GM08714 (cell line): ENCODE results near the gene RTN4RL1.
"Not testable (repeated sequence)": the region's sequence is repeated elsewhere in the genome, so short reads cannot be mapped to it uniquely, and the experiment has no call there.

ENCODE experiments used
- H3K4me3 ChIP-seq: fragments of 200-500 bp; sonication (Bioruptor generic); 2 replicates; pipeline ENCODE4 v1.5.1; 2014; ENCODE audit warnings: mild to moderate bottlenecking, low read length, inconsistent platforms
- ZNF274 ChIP-seq: IDR thresholded peaks from 2 replicates; pipeline ENCODE4 v1.6.1; 2012; ENCODE audit warnings: mild to moderate bottlenecking, low read depth, low read length

RTN4RL1 gene

GRCh38 chr17:1997927-1998742, 27.0 kb downstream of the RTN4RL1 start:
- H3K4me3 ChIP-seq: no peak overlapping the region; the same call in 1 of the 2 replicates
- no peak for TF ChIP-seq ZNF274

GRCh38 chr17:1997289-1997926, 27.7 kb downstream of the RTN4RL1 start:
- TF ChIP-seq ZNF274: no peak
- H3K4me3 ChIP-seq: no peak overlapping the region

DNA sequence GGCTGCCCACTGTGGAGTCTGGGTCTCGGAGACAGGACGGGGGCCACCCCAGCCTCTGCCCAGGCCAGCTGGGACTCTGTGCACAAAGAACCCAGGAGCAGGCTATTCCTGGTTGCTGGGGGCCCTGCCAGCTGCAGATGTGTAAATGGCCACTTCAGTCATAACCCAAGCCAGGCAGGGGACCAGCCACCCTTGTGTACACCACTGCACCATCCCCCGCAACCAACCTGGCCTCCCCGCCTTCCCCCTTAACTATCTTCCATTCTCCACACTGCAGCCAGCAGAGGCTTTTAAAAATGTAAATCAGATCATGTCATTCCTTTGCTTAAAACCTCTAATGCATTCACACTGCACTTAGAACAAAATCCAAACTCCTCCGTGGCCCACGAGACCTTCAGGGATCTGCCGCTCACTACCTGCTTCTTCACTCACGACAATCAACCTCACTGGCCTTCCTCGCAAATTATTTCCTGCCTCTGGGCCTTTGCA, 28.3 kb downstream of the RTN4RL1 start:
- TF ChIP-seq ZNF274: no peak
- no peak overlapping the region for H3K4me3 ChIP-seq

GRCh38 chr17:1995907-1996799, 29.0 kb downstream of the RTN4RL1 start:
- no peak overlapping the region for H3K4me3 ChIP-seq
- TF ChIP-seq ZNF274: no peak

DNA sequence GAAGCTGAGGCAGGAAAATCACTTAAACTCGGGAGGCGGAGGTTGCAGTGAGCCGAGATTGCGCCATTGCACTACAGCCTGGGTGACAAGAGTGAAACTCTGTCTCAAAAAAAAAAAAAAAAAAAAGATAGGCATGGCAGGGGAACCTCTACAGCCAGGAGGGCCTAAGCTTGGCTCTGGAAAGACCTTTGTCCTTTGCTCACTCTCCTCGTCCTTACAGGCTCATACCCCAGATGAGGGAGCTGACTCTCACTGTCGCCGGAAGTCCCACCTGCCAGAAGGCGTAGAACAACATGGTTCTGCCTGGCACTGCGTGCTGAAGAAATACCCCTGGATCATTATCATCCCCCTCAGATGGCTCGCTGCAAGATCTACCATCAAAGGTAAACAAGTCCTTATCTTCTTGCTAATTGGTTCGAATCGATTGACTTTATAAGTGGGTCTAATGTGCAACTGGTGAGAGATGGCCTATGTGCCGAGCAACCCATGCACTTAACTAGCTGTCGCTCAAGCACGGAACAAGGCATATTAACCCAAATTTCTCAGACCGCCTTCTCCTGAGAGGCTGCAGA, 29.7 kb downstream of the RTN4RL1 start:
- TF ChIP-seq ZNF274: no peak
- H3K4me3 ChIP-seq: no peak overlapping the region

GRCh38 chr17:1994707-1995106, 30.4 kb downstream of the RTN4RL1 start:
- TF ChIP-seq ZNF274: no peak
- H3K4me3 ChIP-seq: no peak overlapping the region

- H3K4me3 ChIP-seq: no peak overlapping the region
- no peak for TF ChIP-seq ZNF274
Observed at GRCh38 chr17:1992541-1992940, 32.6 kb downstream of the RTN4RL1 start.

- TF ChIP-seq ZNF274: no peak
- H3K4me3 ChIP-seq: no peak overlapping the region
Observed at GRCh38 chr17:1989135-1989534, 36.0 kb downstream of the RTN4RL1 start.

DNA sequence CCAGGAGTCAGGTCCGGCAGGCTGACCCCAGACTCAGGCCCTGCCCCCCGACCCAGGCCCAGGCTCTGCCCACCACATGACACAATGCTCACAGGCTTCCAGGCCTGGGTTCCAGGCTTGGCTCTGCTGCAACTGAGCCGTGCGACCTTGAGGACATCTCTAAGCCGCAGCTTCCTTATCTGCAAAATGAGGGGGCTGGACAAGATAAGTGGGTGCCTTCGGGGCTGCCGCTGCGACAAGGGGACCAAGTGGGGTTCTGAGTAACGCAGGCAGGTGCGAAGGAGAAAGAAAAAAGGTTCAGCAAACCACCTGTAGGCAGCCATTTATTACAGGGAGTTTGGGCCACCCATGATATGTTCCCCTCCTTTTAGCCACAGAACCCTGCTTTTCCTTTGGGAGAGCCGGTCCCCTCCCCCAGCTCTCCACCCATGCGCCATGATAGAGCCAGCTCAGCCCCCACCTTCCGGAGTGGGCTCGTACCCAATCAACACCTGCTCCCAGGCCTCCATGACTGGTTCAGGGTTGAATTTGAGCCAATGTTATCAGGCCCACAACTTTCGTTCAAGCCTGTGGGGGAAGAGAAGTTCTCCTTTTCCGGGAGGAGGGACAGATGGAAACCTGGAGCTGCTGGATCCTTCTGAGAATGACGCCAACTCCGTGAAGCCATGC, 38.2 kb downstream of the RTN4RL1 start:
- TF ChIP-seq ZNF274: no peak

GRCh38 chr17:1985686-1986085, 39.4 kb downstream of the RTN4RL1 start:
- TF ChIP-seq ZNF274: no peak
- no peak overlapping the region for H3K4me3 ChIP-seq

More for the DNA sequence above, 38.2 kb downstream of the RTN4RL1 start:
- no peak overlapping the region for H3K4me3 ChIP-seq

GRCh38 chr17:1985093-1985492, 40.0 kb downstream of the RTN4RL1 start:
- no peak overlapping the region for H3K4me3 ChIP-seq
- TF ChIP-seq ZNF274: no peak

DNA sequence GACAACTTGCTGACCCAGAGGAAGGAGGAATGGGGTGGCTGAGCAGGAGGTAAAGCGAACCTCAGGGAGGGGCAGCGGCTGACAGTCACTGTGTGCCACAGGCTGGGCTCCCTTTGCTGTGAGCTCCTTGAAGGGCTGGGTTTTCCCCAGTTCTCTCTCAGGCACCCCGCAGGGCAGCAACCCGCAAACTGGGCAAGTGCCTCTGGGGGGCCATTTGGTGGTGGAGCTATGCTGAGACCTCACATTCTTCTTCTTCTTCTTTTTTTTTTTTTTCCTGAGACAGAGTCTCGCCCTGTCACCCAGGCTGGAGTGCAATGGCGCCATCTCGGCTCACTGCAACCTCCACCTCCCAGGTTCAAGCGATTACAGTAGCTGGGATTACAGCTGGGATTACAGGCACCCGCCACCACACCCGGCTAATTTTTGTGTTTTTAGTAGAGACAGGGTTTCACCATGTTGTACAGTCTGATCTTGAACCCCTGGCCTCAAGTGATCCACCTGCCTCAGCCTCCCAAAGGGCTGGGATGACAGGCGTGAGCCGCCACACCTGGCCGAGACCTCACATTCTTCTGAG, 42.3 kb downstream of the RTN4RL1 start:
- H3K4me3 ChIP-seq: not testable (repeated sequence)

GRCh38 chr17:1980665-1981250, 44.4 kb downstream of the RTN4RL1 start:
- TF ChIP-seq ZNF274: no peak
- H3K4me3 ChIP-seq: no peak overlapping the region
